Neural crest cell (in vitro differentiated cells): Measurements from ENCODE around the gene DERA. TPM values are rescaled to one million over a fixed set of nuclear protein-coding genes. Genes with fewer than 3 reads are reported as not detected.
A peak's percentile ranks its signal among the peaks of the same experiment; 100 is the strongest.

Experiments
- DNase-seq: peaks from one replicate; pipeline ENCODE4 v3.0.0; 2021; ENCODE audit warnings: low read depth, mixed read lengths, low spot score
- H3K27ac Mint-ChIP-seq: one replicate; pipeline ENCODE4 v1.8.0; 2021; ENCODE audit warnings: mild to moderate bottlenecking, mixed read lengths; ENCODE audit not compliant: unreplicated experiment
- H3K27me3 Mint-ChIP-seq: 2 replicates; pipeline ENCODE4 v1.8.0; 2021; ENCODE audit warnings: low read depth, mild to moderate bottlenecking, mixed read lengths
- H3K36me3 Mint-ChIP-seq: 2 replicates; pipeline ENCODE4 v1.8.0; 2021; ENCODE audit warnings: low read depth, mild to moderate bottlenecking, mixed read lengths
- H3K4me1 Mint-ChIP-seq: 2 replicates; pipeline ENCODE4 v1.8.0; 2021; ENCODE audit warnings: mixed read lengths
- H3K4me3 Mint-ChIP-seq: one replicate; pipeline ENCODE4 v1.8.0; 2021; ENCODE audit warnings: mild to moderate bottlenecking, mixed read lengths
- H3K9me3 Mint-ChIP-seq: 2 replicates; pipeline ENCODE4 v1.8.0; 2021; ENCODE audit warnings: mixed read lengths
- total RNA-seq: library from RNA; stranded (reverse); gene quantifications from 2 replicates; pipeline ENCODE4 v1.2.1, GENCODE V29; 2021
- TF ChIP-seq, protein P1 (sequence below): fragments of 200-600 bp; sonication (generic); conservative IDR thresholded peaks from 2 replicates; pipeline ENCODE4 v1.5.0; 2021; ENCODE audit warnings: antibody characterized with exemption, mild to moderate bottlenecking

Gene DERA
- total RNA-seq, 1 donor from 2014 or later, result 34.1 TPM

DNA sequence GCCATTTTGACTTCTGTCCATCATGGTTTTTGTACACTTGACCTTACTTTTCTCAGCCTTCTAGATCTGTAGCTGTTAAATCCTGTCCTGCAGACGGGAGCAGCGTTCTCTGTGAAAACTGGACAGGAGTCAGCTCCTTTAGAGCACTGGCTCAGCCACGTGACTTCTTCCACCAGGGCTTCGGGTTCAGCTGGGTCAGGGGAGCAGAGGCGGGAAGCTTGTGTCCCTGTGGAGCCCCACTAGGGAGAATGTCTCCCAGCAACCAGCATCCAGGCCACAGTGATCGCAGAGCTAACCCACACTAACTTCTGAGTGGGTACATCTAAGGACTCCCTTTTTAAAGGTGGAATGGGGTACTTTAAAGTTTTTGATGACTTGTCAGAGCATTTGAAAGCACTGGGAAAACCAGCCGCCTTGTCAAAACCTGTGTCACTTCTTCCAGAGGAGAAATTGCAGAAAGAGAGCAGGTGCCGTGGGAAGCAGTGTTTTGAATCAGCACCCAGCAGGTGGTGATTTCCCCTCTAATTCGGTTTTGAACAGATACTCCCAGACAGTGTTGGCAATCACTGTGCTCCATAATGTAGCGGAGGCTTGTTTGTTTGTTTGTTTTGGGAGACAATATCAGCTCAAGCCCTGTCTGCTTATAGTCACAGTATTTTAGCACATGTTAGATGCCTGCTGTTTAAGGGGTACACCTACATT, 17.9 kb downstream of the DERA start:
- Mint-ChIP-seq H3K36me3 (peaks cover 10% of the 10 kb centered on the region), H3K27me3 (no peaks in the 10 kb centered on the region), H3K4me3 (no peak overlapping the region), H3K27ac (no peak overlapping the region), H3K9me3 (peaks cover 3% of the 10 kb centered on the region), H3K4me1 (peaks cover 38% of the 10 kb centered on the region)
- TF ChIP-seq, protein P1, sequence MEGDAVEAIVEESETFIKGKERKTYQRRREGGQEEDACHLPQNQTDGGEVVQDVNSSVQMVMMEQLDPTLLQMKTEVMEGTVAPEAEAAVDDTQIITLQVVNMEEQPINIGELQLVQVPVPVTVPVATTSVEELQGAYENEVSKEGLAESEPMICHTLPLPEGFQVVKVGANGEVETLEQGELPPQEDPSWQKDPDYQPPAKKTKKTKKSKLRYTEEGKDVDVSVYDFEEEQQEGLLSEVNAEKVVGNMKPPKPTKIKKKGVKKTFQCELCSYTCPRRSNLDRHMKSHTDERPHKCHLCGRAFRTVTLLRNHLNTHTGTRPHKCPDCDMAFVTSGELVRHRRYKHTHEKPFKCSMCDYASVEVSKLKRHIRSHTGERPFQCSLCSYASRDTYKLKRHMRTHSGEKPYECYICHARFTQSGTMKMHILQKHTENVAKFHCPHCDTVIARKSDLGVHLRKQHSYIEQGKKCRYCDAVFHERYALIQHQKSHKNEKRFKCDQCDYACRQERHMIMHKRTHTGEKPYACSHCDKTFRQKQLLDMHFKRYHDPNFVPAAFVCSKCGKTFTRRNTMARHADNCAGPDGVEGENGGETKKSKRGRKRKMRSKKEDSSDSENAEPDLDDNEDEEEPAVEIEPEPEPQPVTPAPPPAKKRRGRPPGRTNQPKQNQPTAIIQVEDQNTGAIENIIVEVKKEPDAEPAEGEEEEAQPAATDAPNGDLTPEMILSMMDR, result no peak
- DNase-seq, result no peak

DNA sequence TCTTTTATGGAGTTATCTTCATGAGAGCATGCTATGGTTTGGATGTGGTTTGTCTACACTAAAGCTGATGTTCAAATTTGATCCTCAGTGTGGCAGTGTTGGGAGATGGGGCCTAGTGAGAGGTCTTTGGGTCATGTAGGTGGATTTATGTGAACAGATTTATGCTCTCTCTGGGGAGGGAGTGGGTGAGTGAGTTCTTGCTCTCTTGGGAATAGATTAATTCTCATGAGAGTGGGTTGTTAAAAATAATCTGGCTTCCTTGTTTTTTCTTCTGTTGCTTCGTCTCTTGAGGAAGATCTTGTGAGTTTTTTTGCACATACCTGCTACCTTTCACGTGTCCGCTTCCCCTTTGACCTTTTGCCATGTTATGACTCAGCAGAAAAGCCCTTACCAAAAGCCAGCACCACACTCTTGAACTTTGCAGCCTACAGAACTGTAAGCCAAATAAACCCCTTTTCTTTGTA, 20.5 kb downstream of the DERA start:
- Mint-ChIP-seq H3K36me3 (peaks cover 6% of the 10 kb centered on the region), H3K27ac (peak overlapping the region; percentile 2)

DNA sequence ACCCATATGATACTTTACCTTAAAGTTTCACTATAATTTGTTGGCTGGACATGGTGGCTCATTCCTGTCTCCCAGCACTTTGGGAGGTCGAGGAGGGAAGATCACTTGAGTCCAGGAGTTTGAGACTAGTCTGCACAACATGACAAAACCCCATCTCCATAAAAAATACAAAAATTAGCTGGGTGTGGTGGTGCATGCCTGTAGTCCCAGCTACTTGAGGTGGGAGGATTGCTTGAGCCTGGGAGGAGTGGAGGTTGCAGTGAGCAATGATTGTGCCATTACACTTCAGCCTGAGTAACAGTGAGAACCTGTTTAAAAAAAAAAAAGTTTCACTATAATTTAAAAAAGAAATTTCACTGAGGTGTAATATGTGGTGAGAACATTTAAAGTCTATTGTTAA, 21.2 kb downstream of the DERA start:
- DNase-seq, result no peak
- Mint-ChIP-seq H3K4me3 (no peak overlapping the region), H3K27ac (no peak overlapping the region), H3K36me3 (peaks cover 6% of the 10 kb centered on the region), H3K9me3 (peaks cover 5% of the 10 kb centered on the region), H3K4me1 (peaks cover 23% of the 10 kb centered on the region), H3K27me3 (no peaks in the 10 kb centered on the region)
- TF ChIP-seq, protein P1, result no peak

More for the DNA sequence above, 20.5 kb downstream of the DERA start:
- Mint-ChIP-seq H3K4me1 (peaks cover 23% of the 10 kb centered on the region), H3K27me3 (no peaks in the 10 kb centered on the region), H3K4me3 (no peak overlapping the region), H3K9me3 (peaks cover 5% of the 10 kb centered on the region)
- TF ChIP-seq, protein P1, result peak; percentile 7
- DNase-seq, result no peak

DNA sequence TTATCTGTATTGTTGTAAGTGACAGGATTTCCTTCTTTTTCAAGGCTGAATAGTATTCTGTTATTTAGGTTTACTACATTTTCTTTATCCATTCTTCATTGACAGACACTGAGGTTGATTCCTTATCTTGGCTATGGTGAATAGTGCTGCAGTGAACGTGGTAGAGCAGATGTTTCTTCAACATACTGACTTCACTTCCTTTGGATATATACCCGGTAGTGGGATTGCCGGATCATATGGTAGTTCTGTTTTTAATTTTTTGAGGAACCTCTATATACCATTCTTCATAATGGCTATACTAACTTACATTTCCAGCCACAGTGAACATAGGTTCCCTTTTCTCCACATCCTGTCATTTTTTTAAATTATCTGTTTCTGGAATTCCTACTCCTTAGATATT, 21.8 kb downstream of the DERA start:
- no peak for DNase-seq
- Mint-ChIP-seq H3K4me1 (peaks cover 21% of the 10 kb centered on the region), H3K27me3 (no peaks in the 10 kb centered on the region), H3K4me3 (no peak overlapping the region), H3K9me3 (peaks cover 5% of the 10 kb centered on the region), H3K27ac (no peak overlapping the region), H3K36me3 (peaks cover 6% of the 10 kb centered on the region)
- TF ChIP-seq, protein P1, result no peak

DNA sequence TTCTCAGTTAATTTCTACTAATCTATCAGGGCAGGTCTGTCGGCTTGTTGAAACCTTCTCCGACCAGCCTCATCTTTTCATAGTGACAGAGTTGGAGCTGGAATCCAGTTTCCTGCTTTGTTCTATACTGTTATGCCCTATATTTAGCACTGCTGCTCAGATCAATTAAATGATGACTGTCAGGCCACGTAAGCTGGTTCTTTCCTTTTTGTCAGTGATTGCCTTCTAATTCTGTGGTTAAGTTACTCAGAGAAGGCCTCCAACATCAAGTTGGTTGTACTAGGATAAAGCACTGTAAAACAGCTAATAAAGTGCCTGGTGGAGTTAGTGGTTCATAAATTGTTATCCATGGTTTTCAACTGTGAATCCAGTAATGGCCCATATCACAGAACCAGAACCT, 22.6 kb downstream of the DERA start:
- DNase-seq, result no peak
- H3K9me3 Mint-ChIP-seq, result peaks cover 5% of the 10 kb centered on the region
- no peak overlapping the region for H3K27ac Mint-ChIP-seq
- H3K27me3 Mint-ChIP-seq, result no peaks in the 10 kb centered on the region
- H3K4me3 Mint-ChIP-seq, result no peak overlapping the region
- TF ChIP-seq, protein P1, result no peak
- peaks cover 6% of the 10 kb centered on the region for H3K36me3 Mint-ChIP-seq
- H3K4me1 Mint-ChIP-seq, result peaks cover 13% of the 10 kb centered on the region
